GM18873 (cell line): ENCODE results near the gene ELOVL5.
"Not testable (repeated sequence)": the region's sequence is repeated elsewhere in the genome, so short reads cannot be mapped to it uniquely, and the experiment has no call there.

Experiments
- ATAC-seq: cut with Tn5 transposase; IDR thresholded peaks from one replicate; pipeline ENCODE4 v1.9.1; 2021; ENCODE audit warnings: mild to moderate bottlenecking, moderate library complexity, moderate number of reproducible peaks; ENCODE audit not compliant: unreplicated experiment, low FRiP score

The ELOVL5 gene

DNA sequence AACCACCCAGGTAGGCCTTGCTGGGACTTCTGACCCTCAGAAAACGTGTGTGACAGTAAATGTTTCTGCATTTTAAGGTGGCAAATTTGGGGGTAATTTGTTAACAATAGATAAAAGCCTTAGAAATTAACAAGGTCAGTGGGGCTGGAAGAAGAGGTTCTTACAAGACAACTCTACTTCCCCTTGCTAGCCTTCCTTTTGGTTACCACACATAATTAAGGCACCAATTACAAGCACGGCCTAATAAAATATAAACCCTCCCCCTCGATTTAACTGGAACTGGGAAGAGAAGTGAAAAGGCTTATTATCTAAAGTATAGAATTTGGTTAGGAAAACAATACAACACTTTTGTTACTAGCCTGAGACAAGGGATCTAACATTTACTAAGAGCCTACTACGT is 38.8 kb downstream of the ELOVL5 start:
- no peak for ATAC-seq

DNA sequence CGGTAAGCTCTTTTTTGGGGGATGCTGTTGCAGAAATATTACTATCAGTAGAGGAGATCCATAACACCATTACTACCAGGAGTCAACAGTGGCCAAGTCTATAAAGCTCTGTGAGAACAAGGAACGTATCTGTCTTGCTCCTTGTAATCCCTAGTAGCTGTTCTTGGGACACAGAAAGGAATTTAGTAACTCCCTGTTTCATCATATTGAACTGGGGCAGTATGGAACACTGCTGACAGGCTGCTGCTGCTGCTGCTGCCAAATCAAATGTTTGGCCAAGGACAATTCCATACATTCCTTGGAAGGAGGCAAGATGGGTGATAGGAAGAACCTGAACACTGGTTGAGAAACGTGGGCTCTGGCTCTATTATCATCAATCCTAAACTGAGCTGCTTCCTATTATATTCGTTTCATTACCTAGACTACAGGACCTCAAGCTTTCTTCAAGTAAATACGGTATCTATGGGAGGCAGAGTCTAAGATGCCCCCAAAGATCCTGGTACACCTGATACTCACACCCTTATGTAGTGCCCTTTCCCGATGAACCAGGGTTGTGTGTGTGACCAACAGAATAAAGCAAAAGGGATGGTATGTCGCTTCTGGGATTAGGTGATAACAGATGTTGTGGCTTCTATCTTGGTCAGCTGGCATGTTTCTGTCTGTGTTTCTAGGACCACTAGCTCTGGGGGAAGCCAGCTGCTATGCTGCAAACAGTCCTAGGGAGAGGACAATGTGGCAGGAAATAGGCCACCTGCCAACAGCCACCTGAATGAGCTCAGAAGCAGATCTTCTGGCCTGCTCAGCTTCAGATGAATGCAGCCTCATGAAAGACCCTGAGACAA is 39.5 kb downstream of the ELOVL5 start:
- peak; percentile 65 for ATAC-seq

- ATAC-seq: peak; percentile 73
Observed at GRCh38 chr6:53306819-53307347, 41.9 kb downstream of the ELOVL5 start.

- ATAC-seq: not testable (repeated sequence)
Observed at GRCh38 chr6:53306217-53306616, 42.5 kb downstream of the ELOVL5 start.

GRCh38 chr6:53305506-53306005 is 43.2 kb downstream of the ELOVL5 start:
- ATAC-seq: not testable (repeated sequence)

DNA sequence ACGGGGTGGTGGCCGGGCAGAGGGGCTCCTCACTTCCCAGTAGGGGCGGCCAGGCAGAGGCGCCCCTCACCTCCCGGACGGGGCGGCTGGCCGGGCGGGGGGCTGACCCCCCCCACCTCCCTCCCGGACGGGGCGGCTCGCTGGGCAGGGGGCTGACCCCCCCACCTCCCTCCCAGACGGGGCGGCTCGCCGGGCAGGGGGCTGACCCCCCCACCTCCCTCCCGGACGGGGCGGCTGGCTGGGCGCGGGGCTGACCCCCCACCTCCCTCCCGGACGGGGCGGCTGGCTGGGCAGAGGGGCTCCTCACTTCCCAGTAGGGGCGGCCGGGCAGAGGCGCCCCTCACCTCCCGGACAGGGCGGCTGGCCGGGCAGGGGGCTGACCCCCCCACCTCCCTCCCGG is 43.8 kb downstream of the ELOVL5 start:
- not testable (repeated sequence) for ATAC-seq

- ATAC-seq: no peak
Observed at GRCh38 chr6:53302678-53303360, 45.9 kb downstream of the ELOVL5 start.

- no peak for ATAC-seq
Observed at GRCh38 chr6:53301801-53302537, 46.8 kb downstream of the ELOVL5 start.

DNA sequence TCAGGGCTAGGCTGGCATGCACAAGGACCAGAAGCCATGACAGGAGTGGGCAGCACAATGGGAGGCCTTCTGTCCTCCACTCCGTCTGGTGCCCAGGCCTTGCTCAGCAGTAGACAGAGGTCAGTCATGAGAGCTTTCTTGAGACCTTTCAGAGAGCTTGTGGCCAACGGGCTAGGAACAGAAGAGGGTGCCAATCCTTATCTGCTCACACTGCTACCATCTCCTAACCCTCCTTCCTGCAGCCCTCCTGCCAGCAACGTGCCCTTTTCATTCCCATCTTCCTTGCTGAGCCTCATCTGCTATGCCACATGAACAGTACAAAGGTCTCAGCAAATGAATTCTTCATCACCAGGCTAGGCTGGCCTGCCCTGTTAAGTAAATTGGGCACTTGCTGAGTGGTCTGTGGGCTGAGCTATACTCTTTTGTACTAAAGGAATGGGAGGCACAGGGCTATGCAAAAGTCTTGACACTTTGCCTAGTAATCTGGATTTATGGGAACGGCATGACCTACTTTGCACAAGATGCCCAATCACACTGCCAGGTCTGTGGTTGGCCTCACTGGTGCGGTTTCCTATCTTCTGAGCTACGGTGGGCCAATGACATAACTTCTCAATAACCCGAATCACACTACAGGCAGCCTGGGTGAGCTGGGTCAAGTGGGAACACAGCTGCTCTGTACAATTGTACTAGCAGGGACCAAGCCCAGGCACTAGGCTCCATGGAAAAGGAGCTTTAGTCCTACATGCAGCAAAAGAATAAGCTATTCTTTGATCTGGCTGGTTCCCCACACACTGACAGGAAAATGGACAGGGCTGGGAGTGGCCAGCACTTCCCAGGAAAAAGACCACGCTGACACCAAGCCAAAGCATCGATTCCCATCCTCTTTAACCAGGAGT is 47.8 kb downstream of the ELOVL5 start:
- no peak for ATAC-seq

DNA sequence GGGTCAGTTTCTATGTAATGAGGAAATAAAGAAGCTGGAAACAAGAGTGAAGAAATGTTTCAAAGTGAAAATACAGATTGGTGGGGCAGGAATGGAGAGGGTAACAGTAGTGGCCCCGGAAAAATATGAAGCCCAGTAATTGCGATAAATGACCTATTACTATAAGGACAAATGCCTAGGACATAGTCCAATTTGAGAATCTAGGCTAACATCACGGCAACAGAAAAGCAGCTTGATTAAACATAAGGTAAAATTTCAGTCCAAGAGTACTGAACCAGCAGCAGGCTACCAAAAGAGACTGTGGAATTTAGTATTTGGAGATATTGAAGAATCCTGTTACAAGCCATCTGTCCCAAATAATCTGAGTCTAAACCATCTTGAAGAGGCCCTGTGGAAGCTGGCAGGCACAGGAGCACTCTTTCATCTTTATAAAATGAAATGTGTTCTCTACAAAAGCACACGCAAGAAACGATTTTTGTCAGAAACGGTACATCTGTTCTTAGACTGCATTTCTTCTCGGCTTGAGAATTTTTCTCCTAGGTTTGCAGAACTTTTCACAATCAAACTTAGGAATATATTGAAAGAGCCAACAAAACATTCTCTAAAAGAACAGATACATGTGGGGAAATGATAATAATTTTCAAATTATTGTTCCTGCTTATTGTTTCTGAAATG is 49.3 kb downstream of the ELOVL5 start:
- ATAC-seq: no peak

DNA sequence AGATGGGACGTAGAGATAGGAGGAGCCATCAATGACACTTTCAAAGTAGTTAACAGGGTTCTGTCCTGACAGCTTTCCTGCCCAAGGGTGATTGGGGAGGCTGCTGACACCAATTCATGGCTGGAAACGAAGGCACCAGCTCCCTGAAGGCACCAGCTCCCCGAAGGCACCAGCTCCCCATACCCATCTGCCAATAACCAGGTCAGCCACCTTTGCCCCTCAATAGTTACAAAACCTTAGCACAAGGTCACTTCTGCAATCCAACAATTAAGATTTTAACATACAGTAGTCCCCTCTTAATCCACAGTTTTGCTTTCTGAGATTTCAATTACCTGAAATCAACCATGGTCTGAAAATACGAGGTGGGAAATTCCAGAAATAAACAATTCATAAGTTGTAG is 51.7 kb downstream of the ELOVL5 start:
- ATAC-seq: no peak

DNA sequence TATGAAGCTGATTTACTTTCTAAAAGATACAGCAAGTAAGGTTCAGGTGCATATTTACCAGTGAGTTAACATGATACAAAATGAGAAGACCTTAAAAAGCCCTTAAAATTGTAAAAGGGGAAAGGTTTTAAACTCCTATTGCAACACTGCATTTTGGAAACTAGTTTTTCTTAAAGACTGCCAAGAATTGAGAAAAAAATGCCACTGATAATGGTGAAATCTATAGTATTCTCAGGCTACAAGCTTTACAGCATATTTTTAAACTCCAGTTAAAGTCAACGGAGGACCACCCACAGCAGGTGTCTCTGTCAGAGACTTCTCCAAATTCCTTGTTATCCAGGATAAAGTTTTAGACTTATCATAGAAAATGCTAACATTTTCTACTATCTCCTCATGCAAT is 53.6 kb downstream of the ELOVL5 start:
- no peak for ATAC-seq

DNA sequence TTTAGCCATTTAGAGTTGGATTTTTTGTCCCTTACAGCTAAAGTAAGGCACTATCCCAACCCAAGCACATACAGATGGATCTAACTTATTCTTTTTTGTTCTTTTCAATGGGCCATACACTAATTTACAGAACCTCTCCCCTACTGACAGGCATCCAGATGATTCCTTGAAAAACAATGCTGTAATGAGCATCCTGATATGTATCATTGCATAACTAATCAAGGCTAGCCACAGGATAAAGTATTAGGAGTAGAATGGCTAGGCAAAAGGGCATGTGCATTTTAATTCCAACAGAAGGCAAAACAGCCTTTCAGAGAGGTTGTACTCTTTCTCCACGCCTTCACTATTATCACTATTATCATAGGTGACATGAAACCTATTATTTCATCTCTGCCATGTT is 54.1 kb downstream of the ELOVL5 start:
- ATAC-seq: no peak

DNA sequence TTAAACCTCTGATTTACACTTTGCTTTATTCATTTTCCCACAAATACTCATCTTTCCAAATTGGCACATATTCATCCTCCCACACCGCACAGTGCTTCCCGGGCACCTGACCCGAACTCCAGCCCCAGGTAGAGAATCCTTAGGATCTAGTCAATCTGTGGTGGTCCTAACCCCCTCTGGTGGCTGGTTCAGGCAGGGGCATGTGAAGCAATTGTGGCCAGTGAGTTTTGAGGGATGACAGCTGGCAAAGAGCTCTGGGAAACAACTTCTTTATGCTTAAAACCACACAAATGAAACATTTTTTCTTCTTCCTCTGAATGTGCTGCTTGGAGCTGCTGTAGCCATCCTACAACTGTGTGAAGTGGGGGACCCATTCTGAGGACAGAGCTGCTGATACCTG is 54.7 kb downstream of the ELOVL5 start:
- no peak for ATAC-seq

GRCh38 chr6:53293691-53294090 is 55.1 kb downstream of the ELOVL5 start:
- ATAC-seq: no peak

GRCh38 chr6:53290537-53291510 is 57.9 kb downstream of the ELOVL5 start:
- ATAC-seq: no peak

GRCh38 chr6:53287336-53288225 is 61.2 kb downstream of the ELOVL5 start:
- no peak for ATAC-seq
